Omental fat pad (tissue), 4 donors: ENCODE measurements around the gene ZNF384. TPM values are rescaled to one million over a fixed set of nuclear protein-coding genes. Genes with fewer than 3 reads are reported as not detected.
A peak's percentile ranks its signal among the peaks of the same experiment; 100 is the strongest.

Experiments
- ATAC-seq: fragments of 150-250 bp; one replicate; pipeline ENCODE4 v1.9.1; 2016; ENCODE audit warnings: mild to moderate bottlenecking, moderate library complexity; ENCODE audit not compliant: low FRiP score
- DNase-seq: peaks from one replicate; pipeline ENCODE4 v3.0.0-alpha.2; 2019; ENCODE audit warnings: low spot score
- CTCF ChIP-seq, 3 donors: fragments of 450-650 bp; IDR thresholded peaks; one replicate each; pipeline ENCODE4 v1.5.1; 2016 to 2017; ENCODE audit warnings: antibody characterized with exemption in 3 of 3, mild to moderate bottlenecking in 3 of 3, moderate library complexity in 2 of 3
- total RNA-seq, 4 donors: library from RNA; depleted of rRNA; stranded (reverse); fragments of >200 nt; gene quantifications; one replicate each; pipeline ENCODE4 v1.1.0, GENCODE V29; 2016

Gene ZNF384
- total RNA-seq, 4 donors from 2014 or later, result 28.1 to 36.7 (median 34.6) TPM

- no peak for TF ChIP-seq CTCF (IDR thresholded peaks at IDR 0.05)
- ATAC-seq, result no peak
Observed at GRCh38 chr12:6691473-6691872, 2.3 kb upstream of the ZNF384 start.

GRCh38 chr12:6688543-6688998 is 604 bp downstream of the ZNF384 start:
- TF ChIP-seq CTCF (IDR thresholded peaks at IDR 0.05), result no peak
- DNase-seq (peak; percentile 67), ATAC-seq (no peak)

More at GRCh38 chr12:6691473-6691872, 2.3 kb upstream of the ZNF384 start:
- no peak for DNase-seq

- no peak for TF ChIP-seq CTCF (IDR thresholded peaks at IDR 0.05)
- ATAC-seq, result no peak
- no peak for DNase-seq
Observed at GRCh38 chr12:6685814-6686213, 3.4 kb downstream of the ZNF384 start.

DNA sequence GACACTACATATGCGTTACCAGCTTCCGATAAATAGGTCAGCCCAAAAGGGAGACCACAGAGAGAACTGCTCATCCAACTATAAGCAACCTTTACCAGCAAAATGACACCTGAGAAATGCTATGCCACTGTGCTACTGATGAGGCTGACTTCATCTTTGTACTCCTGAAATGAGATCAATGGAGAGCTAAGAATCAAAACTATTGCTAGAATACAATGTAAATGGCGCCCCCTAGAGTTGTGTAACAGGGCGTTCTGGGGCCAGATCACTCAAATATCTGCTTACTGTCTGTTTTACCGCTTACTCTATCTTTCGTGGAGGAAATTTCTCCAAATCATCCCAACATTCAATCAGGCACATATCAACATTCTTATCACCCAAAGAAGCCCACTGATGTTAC is 4.6 kb downstream of the ZNF384 start:
- DNase-seq (no peak), ATAC-seq (no peak)
- TF ChIP-seq CTCF (IDR thresholded peaks at IDR 0.05), result no peak

DNA sequence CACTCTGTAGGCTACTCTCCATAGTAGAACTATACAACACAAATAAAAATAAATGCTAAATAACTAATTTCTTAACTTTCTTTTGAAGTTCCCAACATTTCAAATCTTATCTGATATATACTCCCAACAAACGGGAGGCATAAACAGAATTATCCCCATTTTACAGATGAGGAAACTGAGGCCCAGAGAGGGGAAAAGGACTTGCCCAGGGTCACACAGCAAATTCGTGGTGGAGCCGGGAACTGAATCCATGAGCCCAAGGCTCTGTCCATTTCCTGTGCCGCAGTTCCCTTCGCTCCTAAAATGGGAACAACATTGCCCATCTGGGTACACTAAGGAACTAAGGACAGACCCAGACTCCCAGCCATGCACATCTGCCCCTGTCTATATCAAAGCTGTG is 12.2 kb downstream of the ZNF384 start:
- ATAC-seq, result no peak
- no peak for TF ChIP-seq CTCF (IDR thresholded peaks at IDR 0.05)
- no peak for DNase-seq

DNA sequence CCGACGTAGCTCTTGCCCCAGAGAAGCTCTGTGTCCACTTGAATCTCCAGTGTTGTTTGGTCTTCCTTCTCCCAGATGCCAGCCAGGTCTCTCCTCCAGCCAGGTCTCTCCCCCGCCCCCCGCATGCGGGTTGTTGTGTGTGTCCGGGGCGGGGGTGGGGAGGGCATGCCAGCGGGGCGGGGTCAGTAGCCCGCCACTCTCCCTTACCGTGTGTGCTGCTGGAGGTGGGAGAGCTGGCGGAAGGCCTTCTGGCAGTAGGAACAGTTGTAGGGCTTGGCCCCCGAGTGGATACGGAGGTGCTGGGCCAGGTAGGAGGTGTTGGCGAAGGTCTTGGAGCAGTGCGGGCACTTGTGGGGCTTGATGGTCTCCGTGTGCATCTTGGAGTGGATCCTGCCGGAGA is 17.0 kb downstream of the ZNF384 start:
- ATAC-seq, result no peak
- TF ChIP-seq CTCF (IDR thresholded peaks at IDR 0.05), result no peak
- no peak for DNase-seq

DNA sequence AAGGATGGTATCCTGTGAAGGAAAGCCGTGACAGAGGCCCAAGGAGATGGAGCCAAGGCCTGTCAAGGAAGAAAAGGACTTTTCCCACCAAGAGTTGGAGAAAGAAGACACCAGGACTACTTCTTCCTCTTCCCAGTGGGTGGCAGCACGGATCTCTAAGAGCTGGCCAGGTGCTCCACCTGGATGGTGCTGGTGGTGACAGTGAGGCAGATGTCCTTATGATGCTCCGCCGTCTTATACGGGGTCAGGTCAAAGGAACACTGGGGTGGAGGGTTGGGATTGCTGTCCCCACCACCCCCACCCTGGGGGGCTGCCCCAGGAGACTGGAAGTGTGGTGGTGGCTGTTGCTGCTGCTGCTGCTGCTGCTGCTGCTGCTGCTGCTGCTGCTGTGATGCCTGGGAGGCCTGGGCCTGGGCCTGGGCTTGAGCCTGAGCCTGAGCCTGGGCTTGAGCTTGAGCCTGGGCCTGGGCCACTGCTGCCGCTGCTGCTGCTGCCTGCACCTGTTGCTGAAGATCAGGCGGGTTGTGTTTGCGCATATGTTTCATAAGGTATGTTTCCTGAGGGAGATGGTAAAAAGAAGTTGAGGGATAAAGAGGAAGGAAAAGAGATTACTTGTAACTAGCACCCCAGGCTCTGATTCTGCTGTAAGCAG is 21.5 kb downstream of the ZNF384 start:
- no peak for TF ChIP-seq CTCF (IDR thresholded peaks at IDR 0.05)
- DNase-seq (no peak), ATAC-seq (no peak)
